Type B pancreatic cell (in vitro differentiated cells): ENCODE measurements around the gene PPP1R9A. TPM values are rescaled to one million over a fixed set of nuclear protein-coding genes. Genes with fewer than 3 reads are reported as not detected.

Source experiments
- DNase-seq: peaks from one replicate; pipeline ENCODE4 v3.0.0; 2021; ENCODE audit warnings: mixed read lengths; ENCODE audit not compliant: unreplicated experiment; ENCODE audit errors: extremely low spot score
- H3K27ac Mint-ChIP-seq: 2 replicates; pipeline ENCODE4 v1.8.0; 2021; ENCODE audit warnings: mild to moderate bottlenecking, mixed read lengths
- H3K27me3 Mint-ChIP-seq: 2 replicates; pipeline ENCODE4 v1.8.0; 2021; ENCODE audit warnings: mixed read lengths
- H3K36me3 Mint-ChIP-seq: 2 replicates; pipeline ENCODE4 v1.8.0; 2021; ENCODE audit warnings: mixed read lengths
- H3K4me1 Mint-ChIP-seq: one replicate; pipeline ENCODE4 v1.8.0; 2021; ENCODE audit warnings: mixed read lengths; ENCODE audit not compliant: unreplicated experiment
- H3K4me3 Mint-ChIP-seq: 2 replicates; pipeline ENCODE4 v1.8.0; 2021; ENCODE audit warnings: mild to moderate bottlenecking, mixed read lengths
- H3K9me3 Mint-ChIP-seq: 2 replicates; pipeline ENCODE4 v1.8.0; 2021; ENCODE audit warnings: mixed read lengths
- CTCF ChIP-seq: fragments of 200-600 bp; sonication (generic); conservative IDR thresholded peaks from 2 replicates; pipeline ENCODE4 v1.5.0; 2021; ENCODE audit warnings: antibody characterized with exemption, mild to moderate bottlenecking
- total RNA-seq: library from RNA; stranded (reverse); gene quantifications from 2 replicates; pipeline ENCODE4 v1.2.1, GENCODE V29; 2021; ENCODE audit warnings: low replicate concordance

PPP1R9A gene
- total RNA-seq, 1 donor from 2014 or later: 21.3 TPM

- Mint-ChIP-seq H3K36me3 (peaks cover 28% of the 10 kb centered on the region), H3K27ac (no peak overlapping the region), H3K4me1 (peaks cover 7% of the 10 kb centered on the region), H3K4me3 (no peak overlapping the region), H3K27me3 (no peaks in the 10 kb centered on the region), H3K9me3 (no peaks in the 10 kb centered on the region)
- no peak for DNase-seq
- TF ChIP-seq CTCF: no peak
Measured at GRCh38 chr7:95290166-95290830, 382.9 kb downstream of the PPP1R9A start.

- Mint-ChIP-seq H3K4me3 (no peak overlapping the region), H3K9me3 (no peaks in the 10 kb centered on the region), H3K27ac (no peak overlapping the region), H3K36me3 (peaks cover 11% of the 10 kb centered on the region), H3K27me3 (no peaks in the 10 kb centered on the region), H3K4me1 (no peaks in the 10 kb centered on the region)
- TF ChIP-seq CTCF: no peak
- DNase-seq: no peak
Measured at GRCh38 chr7:95295397-95295796, 388.0 kb downstream of the PPP1R9A start.

- Mint-ChIP-seq H3K36me3 (peaks cover 4% of the 10 kb centered on the region), H3K4me1 (no peaks in the 10 kb centered on the region), H3K27me3 (no peaks in the 10 kb centered on the region), H3K27ac (no peak overlapping the region), H3K9me3 (no peaks in the 10 kb centered on the region), H3K4me3 (no peak overlapping the region)
- no peak for TF ChIP-seq CTCF
- DNase-seq: no peak
Measured at GRCh38 chr7:95296456-95296855, 389.1 kb downstream of the PPP1R9A start.

GRCh38 chr7:95297041-95297440 lies 389.6 kb downstream of the PPP1R9A start:
- DNase-seq: no peak
- Mint-ChIP-seq H3K27ac (no peak overlapping the region), H3K36me3 (no peaks in the 10 kb centered on the region), H3K27me3 (no peaks in the 10 kb centered on the region), H3K9me3 (no peaks in the 10 kb centered on the region), H3K4me3 (no peak overlapping the region), H3K4me1 (no peaks in the 10 kb centered on the region)
- TF ChIP-seq CTCF: no peak

- Mint-ChIP-seq H3K36me3 (no peaks in the 10 kb centered on the region), H3K4me1 (peaks cover 6% of the 10 kb centered on the region), H3K27ac (no peak overlapping the region), H3K4me3 (no peak overlapping the region), H3K27me3 (no peaks in the 10 kb centered on the region), H3K9me3 (no peaks in the 10 kb centered on the region)
- no peak for TF ChIP-seq CTCF
- no peak for DNase-seq
Measured at GRCh38 chr7:95298091-95298490, 390.7 kb downstream of the PPP1R9A start.
